Measurements from ENCODE around the gene RHBDL1. TPM values are rescaled to one million over a fixed set of nuclear protein-coding genes. Genes with fewer than 3 reads are reported as not detected.
A peak's percentile ranks its signal among the peaks of the same experiment; 100 is the strongest.

RHBDL1 gene
- total RNA-seq, 2 donors from 2014 or later = 0.67 to 1.3 TPM

DNA sequence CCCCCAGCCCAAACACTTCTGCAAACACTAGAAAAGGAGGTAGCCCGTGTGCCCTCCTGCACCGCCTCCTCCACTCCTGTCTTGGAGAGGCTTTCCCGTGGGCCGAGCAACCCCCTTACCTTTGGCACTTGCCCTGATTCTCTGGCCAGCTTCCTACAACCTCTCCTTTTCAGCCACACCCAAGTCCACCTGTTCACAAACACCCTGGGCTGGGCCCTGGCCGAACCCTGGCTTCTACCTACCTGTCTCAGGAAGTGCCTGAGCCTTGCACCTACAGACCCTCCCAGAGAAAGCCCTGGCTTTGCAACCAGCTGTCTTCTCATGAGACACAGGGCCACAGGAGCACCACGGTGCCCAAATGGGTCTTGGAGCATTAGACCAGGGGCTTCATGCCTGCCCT, 43.5 kb downstream of the RHBDL1 start:
- Histone ChIP-seq H3K36me3 (no peaks in the 10 kb centered on the region), H3K27ac (no peak overlapping the region), H3K9me3 (no peaks in the 10 kb centered on the region), H3K4me3 (no peak overlapping the region), H3K27me3 (no peaks in the 10 kb centered on the region), H3K4me1 (peaks cover 0 to 58% of the 10 kb centered on the region in 2 donors)
- no peak for DNase-seq (ENCODE audit: low spot score)
- TF ChIP-seq, protein P1, sequence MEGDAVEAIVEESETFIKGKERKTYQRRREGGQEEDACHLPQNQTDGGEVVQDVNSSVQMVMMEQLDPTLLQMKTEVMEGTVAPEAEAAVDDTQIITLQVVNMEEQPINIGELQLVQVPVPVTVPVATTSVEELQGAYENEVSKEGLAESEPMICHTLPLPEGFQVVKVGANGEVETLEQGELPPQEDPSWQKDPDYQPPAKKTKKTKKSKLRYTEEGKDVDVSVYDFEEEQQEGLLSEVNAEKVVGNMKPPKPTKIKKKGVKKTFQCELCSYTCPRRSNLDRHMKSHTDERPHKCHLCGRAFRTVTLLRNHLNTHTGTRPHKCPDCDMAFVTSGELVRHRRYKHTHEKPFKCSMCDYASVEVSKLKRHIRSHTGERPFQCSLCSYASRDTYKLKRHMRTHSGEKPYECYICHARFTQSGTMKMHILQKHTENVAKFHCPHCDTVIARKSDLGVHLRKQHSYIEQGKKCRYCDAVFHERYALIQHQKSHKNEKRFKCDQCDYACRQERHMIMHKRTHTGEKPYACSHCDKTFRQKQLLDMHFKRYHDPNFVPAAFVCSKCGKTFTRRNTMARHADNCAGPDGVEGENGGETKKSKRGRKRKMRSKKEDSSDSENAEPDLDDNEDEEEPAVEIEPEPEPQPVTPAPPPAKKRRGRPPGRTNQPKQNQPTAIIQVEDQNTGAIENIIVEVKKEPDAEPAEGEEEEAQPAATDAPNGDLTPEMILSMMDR (IDR thresholded peaks at IDR 0.05) = no peak

DNA sequence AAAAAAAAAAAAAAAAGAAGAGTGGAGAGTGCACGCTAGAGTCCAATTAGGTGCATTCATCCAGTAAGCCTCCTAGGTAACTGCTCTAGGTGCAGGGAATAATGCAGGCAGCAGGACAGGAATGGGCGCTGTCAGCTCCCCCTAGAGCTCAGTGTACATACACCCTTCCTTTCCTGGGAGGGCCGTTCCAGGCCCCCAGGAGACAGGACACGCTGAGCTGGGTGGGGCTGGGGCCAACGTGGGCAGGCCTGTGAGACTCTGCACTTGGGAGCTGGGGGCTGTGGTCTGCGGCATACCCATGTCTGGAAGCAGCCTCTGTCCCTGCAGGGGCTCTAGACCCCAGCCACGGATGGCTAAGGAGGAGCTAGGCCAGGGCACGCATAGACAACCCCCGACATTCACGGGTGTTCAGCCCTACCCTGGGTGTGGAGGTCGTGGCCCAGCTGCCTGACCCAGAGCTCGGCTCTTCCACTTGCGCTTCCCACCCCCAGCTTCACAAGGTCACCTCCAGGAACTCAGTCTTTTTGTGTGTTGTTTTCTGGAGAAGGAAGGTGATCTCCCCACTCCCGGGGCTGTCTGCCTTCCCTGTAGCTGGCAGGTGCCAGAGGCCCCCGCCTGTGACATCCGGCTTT, 44.5 kb downstream of the RHBDL1 start:
- H3K4me3 ChIP-seq = peak overlapping the region; percentile 65 to 83
- no peaks in the 10 kb centered on the region for H3K9me3 ChIP-seq
- H3K27me3 ChIP-seq = no peaks in the 10 kb centered on the region
- peaks cover 0 to 49% of the 10 kb centered on the region in 2 donors for H3K4me1 ChIP-seq
- TF ChIP-seq, protein P1 (IDR thresholded peaks at IDR 0.05) = no peak
- H3K36me3 ChIP-seq = no peaks in the 10 kb centered on the region
- H3K27ac ChIP-seq = peak overlapping the region; percentile 91 to 92
- DNase-seq (ENCODE audit: low spot score) = no peak

DNA sequence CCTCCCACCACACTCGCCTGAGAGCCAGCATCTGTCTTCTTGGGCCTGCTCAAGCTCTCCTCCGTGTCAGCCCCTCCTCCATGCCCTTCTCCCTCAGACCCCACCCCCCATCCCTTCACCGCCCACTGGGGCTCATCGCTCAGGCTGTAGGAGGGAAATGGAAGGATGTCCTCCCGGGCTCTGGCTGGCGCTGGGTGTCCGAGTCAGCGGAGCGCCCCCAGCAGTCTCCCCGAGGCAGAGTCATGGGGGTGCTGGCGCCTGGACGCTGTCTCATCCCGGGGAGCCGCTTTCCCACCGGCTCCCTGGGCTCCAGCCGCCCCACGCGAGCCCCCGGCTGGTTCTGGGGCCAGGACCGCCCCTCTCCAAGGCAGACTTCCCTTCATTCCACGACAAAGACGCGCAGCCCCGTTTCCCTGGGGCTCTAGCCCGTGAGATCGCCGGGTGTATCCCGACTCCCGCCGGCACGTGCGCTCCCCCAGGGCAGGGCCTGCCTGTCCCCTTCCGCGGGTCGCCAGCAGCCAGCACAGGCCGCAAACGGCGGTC, 45.0 kb downstream of the RHBDL1 start:
- no peak for DNase-seq (ENCODE audit: low spot score)
- peaks cover 0 to 49% of the 10 kb centered on the region in 2 donors for H3K4me1 ChIP-seq
- no peaks in the 10 kb centered on the region for H3K36me3 ChIP-seq

DNA sequence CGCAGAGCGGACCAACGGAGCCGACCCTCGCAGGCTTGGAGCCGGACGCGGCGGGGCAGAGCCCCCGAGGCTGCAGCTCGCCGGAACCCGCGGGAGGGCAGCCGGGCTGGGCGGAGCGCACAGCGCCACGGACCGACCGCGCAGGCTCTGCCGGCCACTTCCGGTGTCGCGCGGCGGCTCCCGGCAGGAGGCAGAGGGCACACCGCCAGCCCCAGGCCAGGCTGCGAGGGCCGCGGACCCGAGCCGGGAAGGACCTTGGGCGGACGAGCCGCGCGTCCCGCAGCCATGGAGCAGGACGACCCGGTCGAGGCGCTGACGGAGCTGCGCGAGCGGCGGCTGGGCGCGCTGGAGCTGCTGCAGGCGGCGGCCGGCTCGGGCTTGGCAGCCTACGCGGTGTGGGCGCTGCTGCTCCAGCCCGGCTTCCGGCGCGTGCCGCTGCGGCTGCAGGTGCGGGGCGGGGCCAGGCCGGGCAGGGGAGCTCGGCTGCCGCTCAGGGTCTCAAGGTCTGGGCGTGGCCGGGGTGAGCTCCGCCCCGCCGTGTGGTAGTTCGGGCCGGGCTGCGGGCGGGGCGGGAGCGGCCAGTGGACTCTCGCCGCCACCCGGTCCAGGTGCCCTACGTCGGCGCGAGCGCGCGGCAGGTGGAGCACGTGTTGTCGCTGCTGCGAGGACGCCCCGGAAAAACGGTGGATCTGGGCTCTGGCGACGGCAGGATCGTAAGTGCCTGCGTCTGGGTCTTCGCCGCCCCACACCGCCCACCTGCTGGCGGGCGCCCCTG, 45.7 kb downstream of the RHBDL1 start, which contains the start of gene ANTKMT:
ANTKMT (plus strand) TSS at position 157 of the 775 bp plus-strand sequence; CDS start at position 286, 129 bp downstream.
- Histone ChIP-seq H3K4me3 (peak within 1 kb of the TSS; percentile 65 to 83), H3K4me1 (peaks cover 0 to 44% of the 10 kb centered on the region in 2 donors), H3K27ac (peak within 1 kb of the TSS; percentile 91 to 92), H3K9me3 (no peaks in the 10 kb centered on the region), H3K36me3 (no peaks in the 10 kb centered on the region), H3K27me3 (no peaks in the 10 kb centered on the region)
- TF ChIP-seq, protein P1 (IDR thresholded peaks at IDR 0.05) = peak in 1 of 2 donors; percentile 19
- no peak for DNase-seq (ENCODE audit: low spot score)

More for the DNA sequence above, 45.0 kb downstream of the RHBDL1 start:
- no peaks in the 10 kb centered on the region for H3K9me3 ChIP-seq
- peak overlapping the region; percentile 65 to 83 for H3K4me3 ChIP-seq
- TF ChIP-seq, protein P1 (IDR thresholded peaks at IDR 0.05) = peak in 1 of 2 donors; percentile 27
- H3K27me3 ChIP-seq = no peaks in the 10 kb centered on the region
- peak overlapping the region; percentile 91 to 92 for H3K27ac ChIP-seq

DNA sequence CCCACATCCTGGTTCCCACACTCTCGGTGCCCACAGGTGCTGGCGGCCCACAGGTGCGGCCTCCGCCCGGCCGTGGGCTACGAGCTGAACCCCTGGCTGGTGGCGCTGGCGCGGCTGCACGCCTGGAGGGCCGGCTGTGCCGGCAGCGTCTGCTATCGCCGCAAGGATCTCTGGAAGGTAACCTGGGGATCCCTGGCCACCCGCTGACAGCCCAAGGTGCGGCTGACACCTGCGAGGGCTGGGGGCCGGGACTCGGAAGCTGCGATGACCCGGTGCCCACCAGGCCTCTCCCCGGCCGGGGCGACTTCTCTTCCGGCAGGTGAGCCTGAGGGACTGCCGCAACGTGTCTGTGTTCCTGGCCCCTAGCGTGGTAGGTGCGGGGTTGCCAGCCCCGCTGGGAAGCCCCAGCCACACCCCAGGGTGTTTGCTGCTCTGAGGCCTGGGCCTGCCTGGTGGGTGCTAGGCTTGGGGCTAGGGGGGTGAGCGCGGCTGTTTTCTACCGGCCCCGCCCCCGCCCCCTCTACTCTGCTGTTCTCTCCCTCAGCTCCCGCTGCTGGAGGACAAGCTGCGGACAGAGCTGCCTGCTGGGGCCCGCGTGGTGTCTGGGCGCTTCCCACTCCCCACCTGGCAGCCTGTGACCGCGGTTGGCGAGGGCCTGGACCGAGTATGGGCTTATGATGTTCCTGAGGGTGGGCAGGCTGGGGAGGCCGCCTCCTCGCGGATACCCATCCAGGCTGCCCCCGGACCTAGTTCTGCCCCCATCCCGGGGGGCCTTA, 46.5 kb downstream of the RHBDL1 start:
- TF ChIP-seq, protein P1 (IDR thresholded peaks at IDR 0.05) = no peak
- peak overlapping the region; percentile 65 to 83 for H3K4me3 ChIP-seq
- H3K27me3 ChIP-seq = no peaks in the 10 kb centered on the region
- no peaks in the 10 kb centered on the region for H3K9me3 ChIP-seq
- peak overlapping the region; percentile 91 to 92 for H3K27ac ChIP-seq
- DNase-seq (ENCODE audit: low spot score) = no peak
- peaks cover 0 to 43% of the 10 kb centered on the region in 2 donors for H3K4me1 ChIP-seq
- H3K36me3 ChIP-seq = no peaks in the 10 kb centered on the region

Data from right atrium auricular region (tissue), 2 donors.